Measurements from ENCODE around the gene TSNAXIP1.
A peak's percentile ranks its signal among the peaks of the same experiment; 100 is the strongest.
"Not testable (repeated sequence)": the region's sequence is repeated elsewhere in the genome, so short reads cannot be mapped to it uniquely, and the experiment has no call there.

Gene TSNAXIP1

GRCh38 chr16:67828651-67829050, 22.0 kb downstream of the TSNAXIP1 start:
- H3K4me1 ChIP-seq = peaks cover 39% of the 10 kb centered on the region

GRCh38 chr16:67833030-67833414, 26.3 kb downstream of the TSNAXIP1 start:
- Histone ChIP-seq H3K27ac (peak overlapping the region; percentile 89), H3K9ac (peak overlapping the region; percentile 94), H3K27me3 (no peaks in the 10 kb centered on the region), H3K36me3 (peaks cover 45% of the 10 kb centered on the region), H4K20me1 (no peaks in the 10 kb centered on the region), H3K4me3 (peak overlapping the region; percentile 81), H3K4me2 (peak overlapping the region; percentile 90), H3K4me1 (peaks cover 29% of the 10 kb centered on the region), H3K9me3 (no peaks in the 10 kb centered on the region)
- no peak for TF ChIP-seq Cebpa-rat (IDR thresholded peaks at IDR 0.05)

More at GRCh38 chr16:67828651-67829050, 22.0 kb downstream of the TSNAXIP1 start:
- Histone ChIP-seq H3K4me3 (no peak overlapping the region), H3K4me2 (no peak overlapping the region), H4K20me1 (no peaks in the 10 kb centered on the region), H3K36me3 (peaks cover 68% of the 10 kb centered on the region), H3K27me3 (no peaks in the 10 kb centered on the region), H3K9me3 (no peaks in the 10 kb centered on the region), H3K27ac (no peak overlapping the region), H3K9ac (no peak overlapping the region)
- no peak for TF ChIP-seq Cebpa-rat (IDR thresholded peaks at IDR 0.05)

GRCh38 chr16:67833415-67834241, 26.9 kb downstream of the TSNAXIP1 start:
- no peaks in the 10 kb centered on the region for H3K27me3 ChIP-seq
- peaks cover 29% of the 10 kb centered on the region for H3K4me1 ChIP-seq
- peak overlapping the region; percentile 89 for H3K27ac ChIP-seq
- no peaks in the 10 kb centered on the region for H3K9me3 ChIP-seq
- H3K36me3 ChIP-seq = peaks cover 39% of the 10 kb centered on the region
- H4K20me1 ChIP-seq = no peaks in the 10 kb centered on the region
- peak overlapping the region; percentile 90 for H3K4me2 ChIP-seq
- no peak for TF ChIP-seq Cebpa-rat (IDR thresholded peaks at IDR 0.05)
- peak overlapping the region; percentile 94 for H3K9ac ChIP-seq
- peak overlapping the region; percentile 81 for H3K4me3 ChIP-seq

DNA sequence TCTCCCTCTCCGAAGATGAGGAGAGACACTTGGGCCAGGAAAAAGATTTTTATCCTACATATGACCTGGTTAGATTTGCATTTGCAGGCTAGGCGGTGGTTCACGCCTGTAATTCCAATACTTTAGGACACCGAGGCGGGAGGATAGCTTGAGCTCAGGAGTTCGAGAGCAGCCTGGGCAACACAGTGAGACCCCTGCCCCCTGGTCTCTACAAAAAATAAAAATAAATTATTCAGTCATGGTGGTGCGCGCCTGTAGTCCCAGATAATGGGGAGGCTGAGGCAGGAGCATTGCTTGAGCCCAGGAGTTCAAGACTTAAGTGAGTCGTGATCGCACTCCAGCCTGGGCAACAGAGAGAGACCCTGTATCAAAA, 27.5 kb downstream of the TSNAXIP1 start:
- H3K27me3 ChIP-seq = no peaks in the 10 kb centered on the region
- H3K4me2 ChIP-seq = peak overlapping the region; percentile 90
- TF ChIP-seq Cebpa-rat (IDR thresholded peaks at IDR 0.05) = no peak
- H3K4me3 ChIP-seq = peak overlapping the region; percentile 81
- no peaks in the 10 kb centered on the region for H3K9me3 ChIP-seq
- H4K20me1 ChIP-seq = no peaks in the 10 kb centered on the region
- H3K9ac ChIP-seq = peak overlapping the region; percentile 94
- H3K27ac ChIP-seq = peak overlapping the region; percentile 89
- peaks cover 29% of the 10 kb centered on the region for H3K4me1 ChIP-seq
- H3K36me3 ChIP-seq = peaks cover 33% of the 10 kb centered on the region

- H3K36me3 ChIP-seq, H3K27me3 ChIP-seq, H3K4me3 ChIP-seq, H3K27ac ChIP-seq, H4K20me1 ChIP-seq, H3K4me2 ChIP-seq, H3K9me3 ChIP-seq, H3K9ac ChIP-seq: not testable (repeated sequence)
- peaks cover 23% of the 10 kb centered on the region for H3K4me1 ChIP-seq
These were observed 30.5 kb downstream of the TSNAXIP1 start for GRCh38 chr16:67837190-67837589.

DNA sequence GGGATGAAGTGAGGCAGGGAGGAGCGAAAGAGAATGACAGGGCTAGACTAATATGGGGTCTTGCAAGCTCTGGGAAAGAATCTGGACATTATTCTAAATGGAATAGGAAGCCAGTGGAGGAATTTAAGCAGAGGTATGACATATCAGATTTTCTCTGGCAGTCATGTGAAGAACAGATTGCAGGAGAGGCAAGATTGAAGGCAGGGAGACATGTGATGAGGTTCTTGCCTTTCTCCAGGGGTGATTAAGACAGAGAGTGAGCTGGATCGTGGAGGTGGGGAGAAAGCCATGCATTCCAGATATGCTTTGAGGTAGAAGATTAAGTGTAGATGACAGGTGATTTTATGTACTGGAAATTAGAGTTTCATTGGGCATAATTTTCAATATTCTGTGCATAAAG, 31.1 kb downstream of the TSNAXIP1 start:
- H3K9ac ChIP-seq = no peak overlapping the region
- no peak overlapping the region for H3K4me3 ChIP-seq
- no peak overlapping the region for H3K4me2 ChIP-seq
- no peak overlapping the region for H3K27ac ChIP-seq
- no peaks in the 10 kb centered on the region for H3K27me3 ChIP-seq
- TF ChIP-seq Cebpa-rat (IDR thresholded peaks at IDR 0.05) = no peak
- no peaks in the 10 kb centered on the region for H3K36me3 ChIP-seq
- H3K4me1 ChIP-seq = peaks cover 17% of the 10 kb centered on the region
- no peaks in the 10 kb centered on the region for H3K9me3 ChIP-seq
- H4K20me1 ChIP-seq = peaks cover 2% of the 10 kb centered on the region

DNA sequence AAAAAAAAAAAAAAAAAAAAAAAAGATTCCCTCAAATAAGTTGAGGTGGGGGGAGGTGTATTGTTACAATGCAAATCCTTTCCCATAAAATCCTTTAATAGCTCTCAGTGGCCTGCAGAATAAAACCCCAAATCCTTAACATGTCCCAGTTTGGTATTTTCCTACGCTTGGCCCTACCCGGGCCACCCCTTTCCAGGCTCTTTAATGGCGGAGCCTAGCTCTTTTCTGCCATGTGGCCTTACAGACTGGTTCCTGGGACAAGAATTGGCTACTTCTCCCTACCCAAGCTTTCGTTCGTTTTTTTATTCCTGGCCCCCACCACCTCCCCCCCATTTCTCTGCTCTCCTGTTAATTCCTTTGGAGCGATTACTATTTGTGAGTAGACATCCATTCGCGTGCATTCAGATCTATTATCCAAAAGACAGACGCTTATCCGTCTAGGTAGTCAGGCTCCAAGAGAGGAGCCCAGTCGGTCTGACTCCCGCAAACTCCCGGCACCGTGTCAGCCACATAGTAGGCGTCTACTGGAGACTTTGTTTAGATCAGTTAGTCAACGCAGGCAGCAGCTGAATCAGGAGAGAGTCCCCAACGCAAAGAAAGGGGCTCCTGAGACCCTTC, 34.6 kb downstream of the TSNAXIP1 start:
- H3K9ac ChIP-seq = peak overlapping the region; percentile 99
- no peaks in the 10 kb centered on the region for H3K9me3 ChIP-seq
- H3K27ac ChIP-seq = peak overlapping the region; percentile 95; the same call in 1 of the 2 replicates
- H3K4me1 ChIP-seq = peaks cover 38% of the 10 kb centered on the region
- H3K27me3 ChIP-seq = no peaks in the 10 kb centered on the region
- H4K20me1 ChIP-seq = peaks cover 32% of the 10 kb centered on the region
- TF ChIP-seq Cebpa-rat (IDR thresholded peaks at IDR 0.05) = no peak
- H3K4me2 ChIP-seq = peak overlapping the region; percentile 37
- H3K4me3 ChIP-seq = peak overlapping the region; percentile 87; the same call in 1 of the 2 replicates
- no peaks in the 10 kb centered on the region for H3K36me3 ChIP-seq

DNA sequence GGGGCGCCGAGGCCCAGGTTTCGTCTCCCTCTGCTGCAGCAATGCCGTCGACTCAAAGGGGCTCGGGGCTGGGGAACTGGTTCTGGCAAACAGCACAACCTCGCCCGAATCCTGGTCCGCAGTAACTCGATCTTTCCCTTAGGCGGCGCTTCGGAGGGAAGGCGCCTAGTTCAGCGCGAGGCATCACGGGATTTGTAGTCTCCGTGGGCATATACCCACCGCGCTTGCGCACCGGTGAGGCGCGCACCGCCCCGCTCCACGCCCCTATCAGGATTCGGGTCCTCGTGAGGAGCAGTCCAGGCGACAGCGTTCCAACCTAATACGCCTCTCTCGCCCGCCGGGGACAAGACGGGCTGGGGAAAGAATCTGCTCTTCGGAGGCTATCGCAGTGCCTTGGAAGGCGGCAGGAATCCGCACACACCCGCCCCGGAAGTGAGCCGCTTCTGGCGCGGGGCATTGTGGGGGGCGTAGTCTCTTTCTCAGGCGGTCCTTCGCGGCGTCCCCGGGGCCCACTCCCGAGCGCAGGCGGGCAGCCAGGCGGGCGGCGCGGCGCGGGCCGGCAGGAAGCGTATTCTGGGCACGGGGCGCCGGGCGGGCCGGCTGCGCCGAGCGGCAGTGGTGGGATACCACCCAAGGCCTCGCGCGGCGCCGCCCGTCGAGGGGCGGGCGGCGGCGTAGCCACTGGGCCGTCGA, 35.3 kb downstream of the TSNAXIP1 start, which contains the start of gene THAP11:
TSS of gene THAP11 (plus strand) at position 505 of the 693 bp plus-strand sequence. CDS start 235 bp downstream, outside the sequence.
- Histone ChIP-seq H3K36me3 (no peaks in the 10 kb centered on the region), H3K4me3 (peak within 1 kb of the TSS; percentile 87), H3K9ac (peak within 1 kb of the TSS; percentile 99), H3K27ac (peak within 1 kb of the TSS; percentile 95), H3K4me2 (peak within 1 kb of the TSS; percentile 95), H3K4me1 (peaks cover 38% of the 10 kb centered on the region), H3K9me3 (no peaks in the 10 kb centered on the region), H3K27me3 (no peaks in the 10 kb centered on the region), H4K20me1 (peaks cover 32% of the 10 kb centered on the region)
- no peak for TF ChIP-seq Cebpa-rat (IDR thresholded peaks at IDR 0.05)

DNA sequence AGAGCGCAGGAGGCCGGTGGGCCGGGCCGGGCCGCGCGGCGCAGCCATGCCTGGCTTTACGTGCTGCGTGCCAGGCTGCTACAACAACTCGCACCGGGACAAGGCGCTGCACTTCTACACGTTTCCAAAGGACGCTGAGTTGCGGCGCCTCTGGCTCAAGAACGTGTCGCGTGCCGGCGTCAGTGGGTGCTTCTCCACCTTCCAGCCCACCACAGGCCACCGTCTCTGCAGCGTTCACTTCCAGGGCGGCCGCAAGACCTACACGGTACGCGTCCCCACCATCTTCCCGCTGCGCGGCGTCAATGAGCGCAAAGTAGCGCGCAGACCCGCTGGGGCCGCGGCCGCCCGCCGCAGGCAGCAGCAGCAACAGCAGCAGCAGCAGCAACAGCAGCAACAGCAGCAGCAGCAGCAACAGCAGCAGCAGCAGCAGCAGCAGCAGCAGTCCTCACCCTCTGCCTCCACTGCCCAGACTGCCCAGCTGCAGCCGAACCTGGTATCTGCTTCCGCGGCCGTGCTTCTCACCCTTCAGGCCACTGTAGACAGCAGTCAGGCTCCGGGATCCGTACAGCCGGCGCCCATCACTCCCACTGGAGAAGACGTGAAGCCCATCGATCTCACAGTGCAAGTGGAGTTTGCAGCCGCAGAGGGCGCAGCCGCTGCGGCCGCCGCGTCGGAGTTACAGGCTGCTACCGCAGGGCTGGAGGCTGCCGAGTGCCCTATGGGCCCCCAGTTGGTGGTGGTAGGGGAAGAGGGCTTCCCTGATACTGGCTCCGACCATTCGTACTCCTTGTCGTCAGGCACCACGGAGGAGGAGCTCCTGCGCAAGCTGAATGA, 36.0 kb downstream of the TSNAXIP1 start:
- H3K4me3 ChIP-seq = peak overlapping the region; percentile 87
- no peak for TF ChIP-seq Cebpa-rat (IDR thresholded peaks at IDR 0.05)
- H3K4me2 ChIP-seq = peak overlapping the region; percentile 95
- peak overlapping the region; percentile 99 for H3K9ac ChIP-seq
- peak overlapping the region; percentile 95 for H3K27ac ChIP-seq
- H3K27me3 ChIP-seq = no peaks in the 10 kb centered on the region
- no peaks in the 10 kb centered on the region for H3K36me3 ChIP-seq
- no peaks in the 10 kb centered on the region for H3K9me3 ChIP-seq
- peaks cover 39% of the 10 kb centered on the region for H4K20me1 ChIP-seq
- H3K4me1 ChIP-seq = peaks cover 40% of the 10 kb centered on the region

Measured in BLaER1 (cell line).